GM19452 (cell line): ENCODE data around the gene FBLN2.

ENCODE experiments used
- ATAC-seq: cut with Tn5 transposase; IDR thresholded peaks from one replicate; pipeline ENCODE4 v1.9.1; 2021; ENCODE audit not compliant: unreplicated experiment

The FBLN2 gene

DNA sequence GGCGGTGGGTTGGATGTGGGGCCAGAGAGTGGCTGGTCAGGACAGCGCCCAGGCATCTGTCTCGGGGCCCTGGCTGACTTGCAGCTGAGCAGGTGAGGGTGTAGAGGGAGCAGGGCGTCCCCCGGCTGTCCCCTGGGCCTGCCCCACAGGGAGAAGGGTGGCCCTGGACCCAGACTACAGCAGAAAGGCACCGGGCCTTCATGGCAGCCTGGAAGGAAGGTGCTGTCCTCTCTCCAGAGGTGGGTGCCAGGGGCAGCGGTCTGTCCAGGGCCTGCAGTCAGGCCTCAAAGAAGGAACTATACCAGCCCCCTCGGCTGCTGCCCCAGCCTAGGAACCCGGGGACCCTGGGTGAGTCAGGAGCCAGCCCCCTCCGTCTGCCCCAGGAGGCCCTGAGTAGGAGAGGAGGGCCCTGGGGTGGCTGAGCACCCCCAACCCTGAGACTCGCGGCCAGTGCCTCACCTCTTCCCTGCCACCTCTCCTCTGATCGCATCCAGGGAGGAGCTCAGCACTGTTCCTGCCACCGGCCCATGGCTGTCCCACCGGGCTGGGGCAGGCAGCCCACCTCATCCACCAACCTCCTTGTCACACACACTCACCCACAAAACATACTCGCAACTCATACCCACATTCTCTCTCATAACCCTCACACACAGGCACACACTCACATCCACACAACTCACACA lies 133.5 kb downstream of the FBLN2 start:
- no peak for ATAC-seq

DNA sequence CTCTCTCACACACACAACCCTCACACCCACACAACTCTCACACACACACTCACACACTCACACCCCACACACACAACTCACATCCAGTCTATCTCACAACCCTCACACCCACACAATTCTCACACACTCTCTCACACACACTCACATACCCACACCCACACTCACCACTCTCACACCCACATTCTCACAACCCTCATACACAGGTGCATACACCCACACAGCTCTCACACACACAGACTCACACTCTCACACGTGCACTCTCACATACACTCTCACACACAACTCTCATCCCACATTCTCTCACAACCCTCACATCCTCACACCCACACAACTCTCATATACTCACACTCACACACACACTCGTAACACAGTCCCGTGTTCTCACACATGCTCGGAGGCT lies 134.4 kb downstream of the FBLN2 start:
- no peak for ATAC-seq

DNA sequence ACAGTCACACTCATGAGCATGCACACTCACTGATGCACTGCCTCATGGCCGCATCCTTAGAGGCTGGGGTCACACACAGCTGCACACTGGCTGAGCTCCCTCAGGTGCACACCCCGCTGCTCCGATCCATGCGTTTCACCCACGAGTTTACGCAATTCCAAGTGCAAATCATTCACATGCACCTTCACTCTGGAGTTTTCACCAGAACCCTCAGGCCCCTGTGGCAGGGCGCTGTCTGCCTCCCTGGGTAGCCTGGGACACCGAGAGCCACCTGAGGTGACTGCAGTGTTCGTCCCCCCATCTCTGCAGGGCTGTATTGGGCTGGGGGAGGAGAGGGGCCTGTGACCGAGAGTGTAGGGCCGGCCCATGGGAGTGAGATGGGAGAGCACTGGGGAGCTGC lies 134.8 kb downstream of the FBLN2 start:
- no peak for ATAC-seq

DNA sequence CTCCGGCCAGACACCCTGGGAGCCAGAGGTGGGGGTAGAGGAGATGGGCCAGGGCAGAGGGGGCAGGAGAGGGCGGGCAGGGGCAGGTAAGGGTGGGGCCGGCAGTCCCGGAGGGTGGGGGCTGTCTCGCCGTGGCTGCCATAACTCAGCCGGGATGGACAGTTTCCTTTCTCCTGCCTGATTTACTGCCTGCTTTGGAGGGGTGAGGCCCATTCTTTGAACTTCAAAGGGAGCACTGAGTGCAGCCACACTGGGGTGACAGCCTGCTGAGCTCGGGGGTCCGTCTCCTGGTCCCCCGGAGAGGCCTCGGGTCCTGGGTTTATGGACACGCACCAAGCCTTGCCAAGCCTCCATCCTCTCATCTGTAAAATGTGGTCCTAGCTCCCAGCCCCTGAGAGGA lies 135.4 kb downstream of the FBLN2 start:
- ATAC-seq: no peak

DNA sequence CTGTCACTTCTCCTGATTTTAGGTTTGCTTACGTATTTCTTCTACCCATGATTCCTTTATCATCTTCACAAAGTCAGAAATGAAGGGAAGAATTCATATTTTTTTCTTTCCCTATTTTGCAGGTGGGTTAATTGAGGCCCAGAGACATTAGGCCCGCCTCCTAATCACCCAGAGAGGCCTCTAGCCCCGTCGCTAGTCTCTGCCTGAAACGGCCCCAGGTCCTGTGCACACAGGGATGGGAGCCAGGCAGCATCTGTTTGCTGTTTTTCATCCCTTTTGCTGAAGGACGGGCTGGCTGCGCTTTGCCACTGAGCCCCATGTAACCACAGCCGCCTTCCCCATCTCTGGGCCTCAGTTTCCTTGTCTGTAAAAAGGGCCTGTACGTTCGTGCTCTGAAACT lies 135.9 kb downstream of the FBLN2 start:
- no peak for ATAC-seq

DNA sequence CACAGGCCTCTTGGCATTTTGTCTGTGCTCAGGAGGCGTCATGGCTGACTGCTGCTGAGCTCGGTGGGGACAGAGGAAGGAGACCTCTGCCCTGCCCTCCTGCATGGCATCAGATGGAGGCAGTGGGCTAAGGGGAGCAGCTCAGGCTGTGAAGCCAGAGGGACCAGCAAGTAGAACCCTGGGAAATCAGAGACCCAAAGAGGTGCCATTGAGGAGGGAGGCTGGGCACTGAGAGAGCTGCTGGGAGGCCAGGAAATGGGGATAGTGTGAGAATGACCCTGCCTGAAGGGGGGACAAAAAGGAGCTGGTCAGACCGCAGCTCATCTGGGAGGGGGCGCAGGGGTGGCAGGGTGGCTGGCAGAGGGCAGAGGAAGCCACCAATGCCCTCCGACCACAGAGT lies 136.8 kb downstream of the FBLN2 start:
- no peak for ATAC-seq

DNA sequence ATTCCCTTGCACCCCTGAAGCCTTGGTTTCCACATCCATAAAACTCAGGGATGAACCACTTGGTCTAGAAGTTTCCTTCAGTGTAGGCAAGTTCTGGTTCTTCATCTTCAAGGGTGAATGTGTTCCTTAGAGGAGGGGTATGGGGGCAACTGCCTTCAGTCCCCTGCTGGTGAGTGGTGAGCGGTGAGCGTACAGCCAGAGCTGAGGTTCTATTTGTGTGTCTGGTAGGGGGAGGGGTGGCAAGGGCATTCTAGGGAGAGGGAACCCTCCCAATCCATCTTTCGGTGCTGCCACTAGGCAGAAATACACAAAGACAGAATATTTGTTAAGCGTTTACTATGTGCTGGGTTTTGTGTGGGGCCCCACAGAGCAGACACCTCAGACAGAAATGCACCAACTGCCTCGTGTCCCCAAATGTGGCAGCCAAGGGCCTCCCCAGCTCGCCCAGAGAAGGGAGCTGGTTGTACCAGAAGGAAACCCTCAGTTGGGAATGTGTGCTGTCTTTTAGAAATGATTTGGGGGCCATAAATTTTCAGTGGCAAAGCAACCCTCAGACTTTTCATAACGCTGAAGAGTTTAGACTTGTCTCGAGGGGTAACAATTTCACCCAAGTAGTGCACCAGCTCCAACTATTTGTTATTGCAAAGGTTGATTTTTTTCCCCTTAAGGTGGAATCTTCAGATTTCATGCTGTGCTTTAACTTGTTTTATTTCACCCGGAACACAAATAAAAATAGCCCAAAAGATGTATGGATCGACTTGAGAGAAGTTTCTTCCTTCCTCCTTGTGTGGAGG lies 137.6 kb downstream of the FBLN2 start:
- ATAC-seq: no peak

DNA sequence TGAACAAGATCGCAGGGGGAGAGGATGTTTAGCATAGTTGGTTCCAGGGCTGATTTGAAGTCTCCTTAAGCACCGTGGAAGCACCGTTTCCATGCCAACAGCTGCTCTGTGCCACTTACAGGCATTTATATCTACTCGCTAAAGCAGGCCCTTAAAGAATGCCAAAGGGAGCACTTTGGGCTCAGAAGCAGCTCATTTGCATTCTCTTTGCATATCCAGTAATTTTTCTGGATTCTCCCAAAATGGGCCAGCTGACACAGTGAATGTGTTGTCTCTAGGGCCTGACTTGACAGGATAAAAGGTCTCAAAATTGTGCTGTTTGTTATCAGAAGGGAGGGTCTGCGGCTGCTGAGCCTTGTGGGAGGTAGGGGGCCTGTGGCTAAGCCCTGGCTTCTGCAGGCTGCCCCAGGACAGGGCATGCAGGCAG lies 138.6 kb downstream of the FBLN2 start:
- no peak for ATAC-seq
